HepG2 (cell line): Measurements from ENCODE around the gene MPP7.

Source experiments
- ARNT ChIP-seq: fragments of 450-650 bp; IDR thresholded peaks from 2 replicates; pipeline ENCODE4 v1.6.1; 2017
- ETV5 ChIP-seq: IDR thresholded peaks from 2 replicates; pipeline ENCODE4 v1.6.1; 2018; ENCODE audit warnings: missing biosample characterization, missing genetic modification reagents, inconsistent platforms, borderline replicate concordance
- IRX3 ChIP-seq: sonication (generic); formaldehyde crosslinking; IDR thresholded peaks from 2 replicates; pipeline ENCODE4 v1.8.1; 2023; ENCODE audit warnings: mild to moderate bottlenecking, low read depth, missing genetic modification reagents, borderline replicate concordance
- MAFK ChIP-seq, 2 experiments: IDR thresholded peaks in 1 of 2; conservative IDR thresholded peaks in 1 of 2; 2 replicates each; pipeline ENCODE4 v1.6.1; 2011; ENCODE audit warnings: improper control_type of control experiment in 2 of 2, low read length in 2 of 2
- NR2C2 ChIP-seq: sonication (generic); formaldehyde crosslinking; IDR thresholded peaks from 2 replicates; pipeline ENCODE4 v1.4.0; 2020; ENCODE audit warnings: missing genetic modification reagents, mild to moderate bottlenecking, moderate library complexity, borderline replicate concordance
- RBAK ChIP-seq: sonication (generic); formaldehyde crosslinking; IDR thresholded peaks from 2 replicates; pipeline ENCODE4 v1.5.1; 2020; ENCODE audit warnings: mild to moderate bottlenecking, missing genetic modification reagents
- SMAD1 ChIP-seq: sonication (generic); formaldehyde crosslinking; IDR thresholded peaks from 2 replicates; pipeline ENCODE4 v1.4.0; 2020; ENCODE audit warnings: missing genetic modification reagents, low read depth, mild to moderate bottlenecking, borderline replicate concordance
- ZNF3 ChIP-seq: IDR thresholded peaks from 2 replicates; pipeline ENCODE4 v1.7.0; 2017; ENCODE audit warnings: inconsistent platforms
- ZNF331 ChIP-seq: sonication (generic); formaldehyde crosslinking; IDR thresholded peaks from 2 replicates; pipeline ENCODE4 v1.4.0; 2020; ENCODE audit warnings: missing genetic modification reagents
- TF ChIP-seq, protein P1 (sequence below): sonication (generic); formaldehyde crosslinking; IDR thresholded peaks from 2 replicates; pipeline ENCODE4 v1.5.0; 2020; ENCODE audit warnings: mild to moderate bottlenecking, missing genetic modification reagents, moderate library complexity
- TF ChIP-seq, protein P2 (sequence below), 2 experiments: sonication (generic) in 1 of 2; formaldehyde crosslinking in 1 of 2; IDR thresholded peaks; 2 replicates each; pipeline versions ENCODE4 v1.5.1 to v1.6.1; 2011 to 2020; ENCODE audit warnings: borderline replicate concordance in 1 of 2, low read depth in 1 of 2, low read length in 1 of 2, mild to moderate bottlenecking in 1 of 2, missing genetic modification reagents in 1 of 2, moderate library complexity in 1 of 2
- TF ChIP-seq, protein P3 (sequence below): IDR thresholded peaks from 2 replicates; pipeline ENCODE4 v1.6.1; 2016
- TF ChIP-seq, protein P4 (sequence below): IDR thresholded peaks from 2 replicates; pipeline ENCODE4 v1.6.1; 2012; ENCODE audit warnings: inconsistent platforms

DNA sequence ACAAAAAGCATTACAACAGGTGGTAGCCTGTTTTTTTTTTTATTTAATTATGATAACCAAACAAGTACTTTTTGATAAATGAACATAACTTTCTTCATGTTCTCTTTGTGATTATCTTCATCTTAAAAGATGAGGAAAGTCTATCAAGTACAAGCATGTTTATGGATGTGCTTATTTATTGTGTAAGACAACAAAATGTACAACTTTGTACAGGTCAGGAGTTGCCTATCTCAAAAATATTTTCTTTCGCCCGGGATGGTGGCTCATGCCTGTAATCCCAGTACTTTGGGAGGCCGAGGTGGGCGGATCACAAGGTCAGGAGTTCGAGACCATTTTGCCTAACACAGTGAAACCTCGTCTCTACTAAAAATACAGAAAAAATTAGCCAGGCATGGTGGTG lies 17.0 kb downstream of the MPP7 start:
- TF ChIP-seq, protein P1, sequence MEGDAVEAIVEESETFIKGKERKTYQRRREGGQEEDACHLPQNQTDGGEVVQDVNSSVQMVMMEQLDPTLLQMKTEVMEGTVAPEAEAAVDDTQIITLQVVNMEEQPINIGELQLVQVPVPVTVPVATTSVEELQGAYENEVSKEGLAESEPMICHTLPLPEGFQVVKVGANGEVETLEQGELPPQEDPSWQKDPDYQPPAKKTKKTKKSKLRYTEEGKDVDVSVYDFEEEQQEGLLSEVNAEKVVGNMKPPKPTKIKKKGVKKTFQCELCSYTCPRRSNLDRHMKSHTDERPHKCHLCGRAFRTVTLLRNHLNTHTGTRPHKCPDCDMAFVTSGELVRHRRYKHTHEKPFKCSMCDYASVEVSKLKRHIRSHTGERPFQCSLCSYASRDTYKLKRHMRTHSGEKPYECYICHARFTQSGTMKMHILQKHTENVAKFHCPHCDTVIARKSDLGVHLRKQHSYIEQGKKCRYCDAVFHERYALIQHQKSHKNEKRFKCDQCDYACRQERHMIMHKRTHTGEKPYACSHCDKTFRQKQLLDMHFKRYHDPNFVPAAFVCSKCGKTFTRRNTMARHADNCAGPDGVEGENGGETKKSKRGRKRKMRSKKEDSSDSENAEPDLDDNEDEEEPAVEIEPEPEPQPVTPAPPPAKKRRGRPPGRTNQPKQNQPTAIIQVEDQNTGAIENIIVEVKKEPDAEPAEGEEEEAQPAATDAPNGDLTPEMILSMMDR (CRISPR knock-in tag) = no peak
- TF ChIP-seq ARNT (no peak), SMAD1 (CRISPR knock-in tag) (no peak), RBAK (CRISPR knock-in tag) (no peak), ZNF3 (CRISPR knock-in tag) (no peak), ZNF331 (CRISPR knock-in tag) (no peak), IRX3 (CRISPR knock-in tag) (no peak), NR2C2 (no peak), MAFK (conservative IDR thresholded peaks at IDR 0.05 in 1 of 2, IDR thresholded peaks at IDR 0.05 in 1 of 2; ENCODE audit: low read length in 2 of 2) (no peak), ETV5 (CRISPR knock-in tag) (no peak)
- TF ChIP-seq, protein P2, sequence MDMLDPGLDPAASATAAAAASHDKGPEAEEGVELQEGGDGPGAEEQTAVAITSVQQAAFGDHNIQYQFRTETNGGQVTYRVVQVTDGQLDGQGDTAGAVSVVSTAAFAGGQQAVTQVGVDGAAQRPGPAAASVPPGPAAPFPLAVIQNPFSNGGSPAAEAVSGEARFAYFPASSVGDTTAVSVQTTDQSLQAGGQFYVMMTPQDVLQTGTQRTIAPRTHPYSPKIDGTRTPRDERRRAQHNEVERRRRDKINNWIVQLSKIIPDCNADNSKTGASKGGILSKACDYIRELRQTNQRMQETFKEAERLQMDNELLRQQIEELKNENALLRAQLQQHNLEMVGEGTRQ (IDR thresholded peaks at IDR 0.05; ENCODE audit: low read depth, low read length) = no peak
- TF ChIP-seq, protein P2 (CRISPR knock-in tag; IDR thresholded peaks at IDR 0.05; ENCODE audit: borderline replicate concordance) = no peak
- TF ChIP-seq, protein P3, sequence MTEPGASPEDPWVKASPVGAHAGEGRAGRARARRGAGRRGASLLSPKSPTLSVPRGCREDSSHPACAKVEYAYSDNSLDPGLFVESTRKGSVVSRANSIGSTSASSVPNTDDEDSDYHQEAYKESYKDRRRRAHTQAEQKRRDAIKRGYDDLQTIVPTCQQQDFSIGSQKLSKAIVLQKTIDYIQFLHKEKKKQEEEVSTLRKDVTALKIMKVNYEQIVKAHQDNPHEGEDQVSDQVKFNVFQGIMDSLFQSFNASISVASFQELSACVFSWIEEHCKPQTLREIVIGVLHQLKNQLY (CRISPR knock-in tag) = no peak
- TF ChIP-seq, protein P4, sequence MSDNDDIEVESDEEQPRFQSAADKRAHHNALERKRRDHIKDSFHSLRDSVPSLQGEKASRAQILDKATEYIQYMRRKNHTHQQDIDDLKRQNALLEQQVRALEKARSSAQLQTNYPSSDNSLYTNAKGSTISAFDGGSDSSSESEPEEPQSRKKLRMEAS = no peak
